GM12873 (cell line): ENCODE results near the gene NHS.

Source experiments
- CTCF ChIP-seq: IDR thresholded peaks from 2 replicates; pipeline ENCODE4 v1.5.1; 2012; ENCODE audit warnings: low read depth, mild to moderate bottlenecking, moderate library complexity, low read length, control low read depth; ENCODE audit not compliant: insufficient read depth; ENCODE audit errors: missing control alignments

Gene NHS

DNA sequence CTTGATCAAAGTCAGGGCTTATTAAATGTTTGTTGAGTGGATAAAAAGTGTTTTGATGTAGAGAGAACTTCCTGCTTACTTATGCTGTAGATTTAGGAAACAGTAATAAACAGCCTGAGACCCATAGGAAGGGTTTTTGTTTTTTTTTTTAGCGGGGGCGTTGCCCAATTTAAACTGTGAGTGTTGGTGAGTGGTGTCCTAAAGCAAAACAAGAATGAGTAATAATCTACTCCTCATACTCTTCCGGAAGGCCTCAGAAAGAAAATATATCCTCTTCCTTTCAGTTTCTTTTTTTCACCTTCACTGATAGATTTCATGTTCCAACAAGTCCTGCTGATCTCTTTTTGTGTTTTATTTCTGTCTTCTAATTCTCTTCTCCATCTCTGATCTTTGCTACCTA is 257.9 kb downstream of the NHS start:
- TF ChIP-seq CTCF, result no peak

DNA sequence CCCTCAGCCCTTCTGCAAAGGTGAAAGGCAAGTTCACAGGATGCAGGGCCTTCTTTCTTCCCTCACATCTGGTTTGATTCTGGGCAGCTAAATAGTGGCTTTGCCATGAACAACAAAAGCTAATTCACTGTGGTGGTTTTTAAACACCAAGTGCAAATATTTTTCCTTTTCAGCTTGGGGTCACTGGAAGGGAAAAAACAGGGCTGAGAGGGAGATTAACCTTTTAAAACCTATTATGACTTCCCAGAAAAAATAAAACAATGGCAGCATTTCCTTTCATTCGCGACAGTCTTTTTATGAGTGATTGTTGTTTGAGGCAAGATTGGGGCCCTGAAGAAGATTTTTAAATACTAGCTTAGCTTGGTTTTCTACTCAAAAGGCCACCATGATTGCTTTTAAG is 258.5 kb downstream of the NHS start:
- no peak for TF ChIP-seq CTCF

DNA sequence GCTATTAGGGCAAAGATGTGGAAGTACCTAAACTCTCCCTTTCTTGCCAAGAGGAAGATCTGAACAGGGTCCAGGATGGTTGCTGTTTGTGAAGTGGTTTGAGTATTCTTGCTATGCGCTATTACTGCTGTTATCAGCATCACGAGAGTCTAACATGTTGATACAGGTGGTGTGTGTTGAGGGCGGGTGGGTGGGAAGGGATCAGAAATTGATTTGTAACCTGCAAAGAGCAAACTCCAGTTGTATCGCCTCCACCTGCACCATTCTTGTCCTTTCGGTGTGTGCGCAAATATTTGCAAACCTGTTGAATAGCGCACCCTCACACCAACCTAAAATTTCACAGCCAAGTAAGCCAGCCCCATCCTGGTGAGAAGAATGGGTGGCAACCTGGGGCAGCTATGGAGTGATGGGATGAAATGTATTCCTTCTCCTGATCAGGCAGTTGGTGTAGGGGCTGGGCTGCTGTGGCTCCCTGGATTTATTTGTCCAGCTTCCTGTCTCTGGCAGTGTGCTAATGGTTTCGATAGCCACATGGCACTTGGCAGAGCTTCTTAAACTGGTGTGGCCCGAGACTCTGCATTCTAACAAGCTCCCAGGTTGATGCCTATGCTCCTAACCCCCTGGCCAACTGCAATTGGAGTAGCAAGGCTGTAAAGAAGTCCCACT is 259.7 kb downstream of the NHS start:
- TF ChIP-seq CTCF, result no peak

DNA sequence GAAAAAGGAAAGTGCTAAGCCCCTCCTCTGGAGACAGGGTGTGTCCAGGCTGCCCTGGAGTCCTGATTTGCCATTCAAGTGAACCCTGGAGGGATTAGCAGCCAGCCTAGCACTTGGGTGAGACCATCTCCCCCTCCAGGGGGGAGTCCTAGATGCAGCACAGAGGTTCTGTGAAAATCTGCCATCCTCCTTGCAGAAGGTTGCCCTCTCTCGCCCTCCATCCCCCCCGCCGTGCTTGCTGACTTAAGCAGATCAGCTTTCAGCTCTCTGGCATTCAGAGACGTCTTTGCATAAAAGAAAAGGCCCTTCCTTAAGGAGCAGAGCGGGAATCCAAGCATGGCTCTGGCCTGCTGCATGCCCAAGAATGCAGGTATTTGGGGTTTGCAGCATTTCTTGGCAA is 260.2 kb downstream of the NHS start:
- no peak for TF ChIP-seq CTCF

- TF ChIP-seq CTCF, result no peak
Observed at GRCh38 chrX:17637235-17637634, 262.2 kb downstream of the NHS start.

DNA sequence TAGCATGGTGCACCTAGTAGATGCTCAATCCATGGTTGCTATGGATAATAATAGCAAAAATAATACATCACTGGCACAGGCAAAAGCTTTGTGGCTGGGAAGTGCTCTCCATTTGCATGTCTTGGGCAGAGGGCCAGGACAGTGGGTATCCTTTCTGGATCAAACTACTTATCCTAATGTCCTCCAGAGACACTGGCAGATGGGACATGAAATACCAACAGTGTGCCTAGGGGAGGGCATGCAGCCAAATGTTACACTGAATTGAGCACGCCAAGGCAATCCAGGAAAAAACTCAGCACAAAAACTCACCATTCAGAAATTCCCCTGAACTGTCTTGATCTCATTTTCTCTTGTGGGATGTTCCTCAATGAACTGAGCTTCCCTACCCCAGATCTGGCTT is 263.7 kb downstream of the NHS start:
- TF ChIP-seq CTCF, result no peak

DNA sequence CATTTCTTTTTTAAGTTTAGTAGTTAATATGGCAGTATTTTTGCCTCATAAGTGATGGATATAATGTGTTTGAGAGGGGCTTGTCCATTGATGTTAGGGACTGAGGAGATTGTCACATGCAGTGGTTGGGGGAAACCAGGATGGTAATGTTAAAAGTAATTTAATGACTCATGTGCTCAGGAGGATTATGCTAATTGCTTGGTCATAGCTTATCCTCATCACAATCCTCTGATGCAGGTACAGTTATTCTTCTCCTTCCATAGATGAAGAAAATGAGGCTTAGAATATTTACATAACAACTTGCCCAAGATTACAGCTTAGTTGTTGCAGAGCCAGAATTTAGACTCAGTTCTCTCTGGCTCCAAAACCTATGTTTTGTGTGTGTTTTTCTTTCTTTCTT is 267.9 kb downstream of the NHS start:
- TF ChIP-seq CTCF, result no peak

GRCh38 chrX:17643528-17643927 is 268.5 kb downstream of the NHS start:
- TF ChIP-seq CTCF, result no peak
